GM23338 (cell line): ENCODE data around the gene PUDP. TPM values are rescaled to one million over a fixed set of nuclear protein-coding genes. Genes with fewer than 3 reads are reported as not detected.

ENCODE experiments used
- ATAC-seq: fragments of 200-7000 bp; cut with Tn5 transposase; 3 replicates; pipeline ENCODE4 v1.9.1; 2020
- DNase-seq: peaks from one replicate; pipeline ENCODE4 v3.0.0-alpha.2; 2015; ENCODE audit warnings: low spot score
- H2AFZ ChIP-seq: fragments of 200-600 bp; sonication (generic); 2 replicates; pipeline ENCODE4 v1.8.0; 2016; ENCODE audit warnings: antibody characterized with exemption, mild to moderate bottlenecking, moderate library complexity
- H3F3A ChIP-seq: fragments of 200-600 bp; sonication (generic); replicated peaks from 2 replicates; pipeline ENCODE4 v1.8.0; 2017; ENCODE audit warnings: antibody characterized with exemption, mixed run types, low read depth
- H3K27ac ChIP-seq: fragments of 200-600 bp; sonication (generic); 2 replicates; pipeline ENCODE4 v1.6.1; 2016; ENCODE audit warnings: low read depth
- H3K27me3 ChIP-seq: fragments of 200-600 bp; sonication (generic); 2 replicates; pipeline ENCODE4 v1.8.0; 2016; ENCODE audit warnings: mild to moderate bottlenecking, mixed run types, moderate library complexity; ENCODE audit not compliant: insufficient read depth
- H3K36me3 ChIP-seq: fragments of 200-600 bp; sonication (generic); 2 replicates; pipeline ENCODE4 v1.8.0; 2016; ENCODE audit warnings: mild to moderate bottlenecking; ENCODE audit not compliant: insufficient read depth
- H3K4me1 ChIP-seq: fragments of 200-600 bp; sonication (generic); 2 replicates; pipeline ENCODE4 v1.8.0; 2016; ENCODE audit warnings: mild to moderate bottlenecking, moderate library complexity; ENCODE audit not compliant: insufficient read depth
- H3K4me2 ChIP-seq: fragments of 200-600 bp; sonication (generic); 2 replicates; pipeline ENCODE4 v1.7.1; 2017; ENCODE audit warnings: mixed run types
- H3K4me3 ChIP-seq: fragments of 200-600 bp; sonication (generic); 2 replicates; pipeline ENCODE4 v1.6.1; 2016; ENCODE audit warnings: mixed run types
- H3K79me2 ChIP-seq: fragments of 200-600 bp; sonication (generic); replicated peaks from 2 replicates; pipeline ENCODE4 v1.8.0; 2017; ENCODE audit warnings: mild to moderate bottlenecking; ENCODE audit not compliant: insufficient read depth
- H3K9me2 ChIP-seq: fragments of 200-600 bp; sonication (generic); 2 replicates; pipeline ENCODE4 v1.8.0; 2017; ENCODE audit not compliant: insufficient read depth
- H4K20me1 ChIP-seq: fragments of 200-600 bp; sonication (generic); replicated peaks from 2 replicates; pipeline ENCODE4 v1.8.0; 2017; ENCODE audit warnings: mild to moderate bottlenecking; ENCODE audit not compliant: insufficient read depth
- H3K27ac Mint-ChIP-seq: 2 replicates; pipeline ENCODE4 v1.8.0; 2020; ENCODE audit warnings: inconsistent platforms, mild to moderate bottlenecking, moderate library complexity, mixed read lengths
- H3K27me3 Mint-ChIP-seq: 3 replicates; pipeline ENCODE4 v1.8.0; 2022; ENCODE audit warnings: low read depth, mild to moderate bottlenecking, moderate library complexity, mixed read lengths, inconsistent platforms; ENCODE audit not compliant: insufficient read depth, poor library complexity
- H3K36me3 Mint-ChIP-seq: 3 replicates; pipeline ENCODE4 v1.8.0; 2021; ENCODE audit warnings: low read depth, mild to moderate bottlenecking, inconsistent platforms, moderate library complexity, mixed read lengths
- H3K4me1 Mint-ChIP-seq: 3 replicates; pipeline ENCODE4 v1.8.0; 2020; ENCODE audit warnings: mild to moderate bottlenecking, inconsistent platforms, mixed read lengths
- H3K4me3 Mint-ChIP-seq: 3 replicates; pipeline ENCODE4 v1.8.0; 2021; ENCODE audit warnings: moderate library complexity, mild to moderate bottlenecking, inconsistent platforms, mixed read lengths
- H3K9me3 Mint-ChIP-seq: 3 replicates; pipeline ENCODE4 v1.8.0; 2020; ENCODE audit warnings: moderate library complexity, mild to moderate bottlenecking, inconsistent platforms, mixed read lengths
- CREB1 ChIP-seq: fragments of 250-450 bp; sonication (Bioruptor Pico); IDR thresholded peaks from 2 replicates; pipeline ENCODE4 v1.5.0; 2020; ENCODE audit warnings: low read depth, mild to moderate bottlenecking, moderate library complexity
- EZH2 ChIP-seq: fragments of 200-600 bp; sonication (generic); IDR thresholded peaks from one replicate; pipeline ENCODE4 v1.8.0; 2017; ENCODE audit warnings: antibody characterized with exemption, mild to moderate bottlenecking, low read depth; ENCODE audit not compliant: unreplicated experiment
- EZH2phosphoT487 ChIP-seq: fragments of 200-600 bp; sonication (generic); IDR thresholded peaks from one replicate; pipeline ENCODE4 v1.8.1; 2018; ENCODE audit warnings: antibody characterized with exemption; ENCODE audit not compliant: unreplicated experiment
- JUNB ChIP-seq: IDR thresholded peaks from one replicate; pipeline ENCODE4 v1.6.1; 2016; ENCODE audit warnings: antibody characterized with exemption; ENCODE audit not compliant: unreplicated experiment
- NANOG ChIP-seq: IDR thresholded peaks from 2 replicates; pipeline ENCODE4 v1.6.1; 2016; ENCODE audit warnings: antibody characterized with exemption, borderline replicate concordance
- POLR2AphosphoS5 ChIP-seq: IDR thresholded peaks from 2 replicates; pipeline ENCODE4 v1.6.1; 2016; ENCODE audit warnings: antibody characterized with exemption, low read depth
- STAT1 ChIP-seq: IDR thresholded peaks from one replicate; pipeline ENCODE4 v1.6.1; 2016; ENCODE audit warnings: antibody characterized with exemption; ENCODE audit not compliant: unreplicated experiment
- ZNF331 ChIP-seq: fragments of 250-450 bp; sonication (Bioruptor Pico); IDR thresholded peaks from 2 replicates; pipeline ENCODE4 v1.5.0; 2020; ENCODE audit warnings: low read depth, mild to moderate bottlenecking, moderate library complexity
- polyA plus RNA-seq: library from polyadenylated mRNA; unstranded; fragments of >200 nt; fragmentation: Nextera tagmentation; extraction: Ambion mirVana; gene quantifications from 2 replicates; pipeline ENCODE4 v1.2.1, GENCODE V29; 2016
- total RNA-seq: library from RNA; depleted of rRNA; stranded (reverse); fragments of >200 nt; shearing (Covaris generic); gene quantifications from 2 replicates; pipeline ENCODE4 v1.2.3, GENCODE V29; 2014
- TF ChIP-seq, protein P1 (sequence below), 2 experiments: fragments of 200-600 bp in 1 of 2; sonication (generic) in 1 of 2; conservative IDR thresholded peaks; 2 replicates each; pipeline versions ENCODE4 v1.5.1 to v1.6.1; 2016 to 2017; ENCODE audit warnings: antibody characterized with exemption in 2 of 2, low read depth in 2 of 2, mild to moderate bottlenecking in 2 of 2, moderate library complexity in 1 of 2
- TF ChIP-seq, protein P2 (sequence below): fragments of 250-450 bp; sonication (Bioruptor Pico); IDR thresholded peaks from 2 replicates; pipeline ENCODE4 v1.5.0; 2020; ENCODE audit warnings: mild to moderate bottlenecking, moderate library complexity

Gene PUDP
- total and polyA plus RNA-seq, 2 experiments from 2014 or later, result 17.2 to 22.4 TPM

DNA sequence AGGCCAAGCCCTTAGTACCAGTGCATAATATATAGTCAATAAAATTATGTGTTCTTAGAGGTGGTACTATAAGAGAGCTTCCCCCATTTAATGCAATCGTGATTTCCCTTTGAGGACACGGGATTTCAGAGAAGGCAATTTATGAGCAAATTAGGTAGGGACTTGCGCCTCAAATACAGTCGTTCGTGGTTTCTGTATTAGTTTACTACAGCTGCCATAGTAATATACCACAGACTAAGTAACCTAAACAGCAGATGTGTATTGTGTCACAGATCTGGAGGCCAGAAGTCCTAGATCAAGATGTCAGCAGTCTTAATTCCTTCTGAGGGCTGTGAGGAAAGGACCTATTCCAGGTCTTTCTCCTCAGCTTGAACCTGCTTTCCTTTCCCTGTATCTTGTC lies 1.5 kb upstream of the PUDP start:
- no peak overlapping the region for H3K4me2 ChIP-seq
- no peaks in the 10 kb centered on the region for H4K20me1 ChIP-seq
- no peak overlapping the region for H2AFZ ChIP-seq
- no peaks in the 10 kb centered on the region for H3K9me3 Mint-ChIP-seq
- H3K4me3 ChIP-seq, result no peak overlapping the region
- peaks cover 12% of the 10 kb centered on the region for H3K4me1 Mint-ChIP-seq
- TF ChIP-seq POLR2AphosphoS5 (no peak), JUNB (no peak), ZNF331 (no peak), CREB1 (CRISPR knock-in tag) (no peak), EZH2 (no peak), EZH2phosphoT487 (no peak), STAT1 (no peak)
- TF ChIP-seq, protein P1, sequence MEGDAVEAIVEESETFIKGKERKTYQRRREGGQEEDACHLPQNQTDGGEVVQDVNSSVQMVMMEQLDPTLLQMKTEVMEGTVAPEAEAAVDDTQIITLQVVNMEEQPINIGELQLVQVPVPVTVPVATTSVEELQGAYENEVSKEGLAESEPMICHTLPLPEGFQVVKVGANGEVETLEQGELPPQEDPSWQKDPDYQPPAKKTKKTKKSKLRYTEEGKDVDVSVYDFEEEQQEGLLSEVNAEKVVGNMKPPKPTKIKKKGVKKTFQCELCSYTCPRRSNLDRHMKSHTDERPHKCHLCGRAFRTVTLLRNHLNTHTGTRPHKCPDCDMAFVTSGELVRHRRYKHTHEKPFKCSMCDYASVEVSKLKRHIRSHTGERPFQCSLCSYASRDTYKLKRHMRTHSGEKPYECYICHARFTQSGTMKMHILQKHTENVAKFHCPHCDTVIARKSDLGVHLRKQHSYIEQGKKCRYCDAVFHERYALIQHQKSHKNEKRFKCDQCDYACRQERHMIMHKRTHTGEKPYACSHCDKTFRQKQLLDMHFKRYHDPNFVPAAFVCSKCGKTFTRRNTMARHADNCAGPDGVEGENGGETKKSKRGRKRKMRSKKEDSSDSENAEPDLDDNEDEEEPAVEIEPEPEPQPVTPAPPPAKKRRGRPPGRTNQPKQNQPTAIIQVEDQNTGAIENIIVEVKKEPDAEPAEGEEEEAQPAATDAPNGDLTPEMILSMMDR (conservative IDR thresholded peaks at IDR 0.05; ENCODE audit: low read depth in 2 of 2), result no peak
- H3F3A ChIP-seq, result no peaks in the 10 kb centered on the region
- no peaks in the 10 kb centered on the region for H3K9me2 ChIP-seq
- peaks cover 6% of the 10 kb centered on the region for H3K27me3 Mint-ChIP-seq
- ATAC-seq, result no peak
- no peaks in the 10 kb centered on the region for H3K27me3 ChIP-seq
- DNase-seq, result no peak
- H3K27ac Mint-ChIP-seq, result no peak overlapping the region
- no peaks in the 10 kb centered on the region for H3K36me3 ChIP-seq
- H3K4me3 Mint-ChIP-seq, result no peak overlapping the region
- peaks cover 19% of the 10 kb centered on the region for H3K79me2 ChIP-seq
- H3K4me1 ChIP-seq, result no peaks in the 10 kb centered on the region
- no peak overlapping the region for H3K27ac ChIP-seq
- no peaks in the 10 kb centered on the region; the same call in 2 of the 3 replicates for H3K36me3 Mint-ChIP-seq

DNA sequence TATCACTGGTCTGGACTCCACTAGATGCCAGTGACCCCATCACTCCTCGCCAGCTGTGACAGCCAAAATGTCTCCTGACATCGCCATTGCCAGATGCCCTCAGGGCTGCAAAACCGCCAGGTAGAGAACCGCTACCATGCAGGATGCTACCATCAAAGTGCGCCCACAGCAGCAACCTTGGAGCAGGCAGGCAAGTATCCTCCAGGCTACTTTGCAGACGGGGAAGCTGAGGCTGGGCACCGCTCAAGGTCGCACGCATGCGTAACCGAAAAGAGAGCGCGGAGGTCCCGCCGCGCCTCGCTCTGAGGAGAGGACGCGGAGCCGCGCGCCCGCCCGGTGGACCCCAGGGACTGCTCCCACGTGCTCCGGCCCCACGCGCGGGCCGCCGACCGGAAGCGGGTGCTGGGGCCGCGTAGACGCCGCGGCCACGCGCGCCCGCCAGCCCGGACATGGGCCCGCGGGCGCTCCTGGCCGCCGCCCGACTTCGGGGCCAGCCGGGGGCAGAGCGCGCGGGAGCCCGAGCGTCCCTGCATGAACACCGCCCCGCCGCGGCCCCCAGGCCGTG lies 458 bp downstream of the PUDP start, which contains the start of gene STS:
Gene STS, plus strand, starts transcription at position 300 of the 565 bp plus-strand sequence. CDS start 105,488 bp downstream, outside the sequence.
- H2AFZ ChIP-seq, result peak within 1 kb of the TSS; percentile 96; the same call in 1 of the 2 replicates
- peak; percentile 29 for DNase-seq
- 0 out of 2 replicates have a peak within 1 kb of the TSS, but pooled peaks have one; percentile 72 for H3K27ac ChIP-seq
- Mint-ChIP-seq H3K4me1 (peaks cover 5% of the 10 kb centered on the region), H3K4me3 (peak within 1 kb of the TSS; percentile 79), H3K27me3 (peaks cover 6% of the 10 kb centered on the region), H3K27ac (no peak within 1 kb of the TSS), H3K9me3 (no peaks in the 10 kb centered on the region), H3K36me3 (no peaks in the 10 kb centered on the region; the same call in 2 of the 3 replicates)
- H3K27me3 ChIP-seq, result no peaks in the 10 kb centered on the region
- TF ChIP-seq, protein P2, sequence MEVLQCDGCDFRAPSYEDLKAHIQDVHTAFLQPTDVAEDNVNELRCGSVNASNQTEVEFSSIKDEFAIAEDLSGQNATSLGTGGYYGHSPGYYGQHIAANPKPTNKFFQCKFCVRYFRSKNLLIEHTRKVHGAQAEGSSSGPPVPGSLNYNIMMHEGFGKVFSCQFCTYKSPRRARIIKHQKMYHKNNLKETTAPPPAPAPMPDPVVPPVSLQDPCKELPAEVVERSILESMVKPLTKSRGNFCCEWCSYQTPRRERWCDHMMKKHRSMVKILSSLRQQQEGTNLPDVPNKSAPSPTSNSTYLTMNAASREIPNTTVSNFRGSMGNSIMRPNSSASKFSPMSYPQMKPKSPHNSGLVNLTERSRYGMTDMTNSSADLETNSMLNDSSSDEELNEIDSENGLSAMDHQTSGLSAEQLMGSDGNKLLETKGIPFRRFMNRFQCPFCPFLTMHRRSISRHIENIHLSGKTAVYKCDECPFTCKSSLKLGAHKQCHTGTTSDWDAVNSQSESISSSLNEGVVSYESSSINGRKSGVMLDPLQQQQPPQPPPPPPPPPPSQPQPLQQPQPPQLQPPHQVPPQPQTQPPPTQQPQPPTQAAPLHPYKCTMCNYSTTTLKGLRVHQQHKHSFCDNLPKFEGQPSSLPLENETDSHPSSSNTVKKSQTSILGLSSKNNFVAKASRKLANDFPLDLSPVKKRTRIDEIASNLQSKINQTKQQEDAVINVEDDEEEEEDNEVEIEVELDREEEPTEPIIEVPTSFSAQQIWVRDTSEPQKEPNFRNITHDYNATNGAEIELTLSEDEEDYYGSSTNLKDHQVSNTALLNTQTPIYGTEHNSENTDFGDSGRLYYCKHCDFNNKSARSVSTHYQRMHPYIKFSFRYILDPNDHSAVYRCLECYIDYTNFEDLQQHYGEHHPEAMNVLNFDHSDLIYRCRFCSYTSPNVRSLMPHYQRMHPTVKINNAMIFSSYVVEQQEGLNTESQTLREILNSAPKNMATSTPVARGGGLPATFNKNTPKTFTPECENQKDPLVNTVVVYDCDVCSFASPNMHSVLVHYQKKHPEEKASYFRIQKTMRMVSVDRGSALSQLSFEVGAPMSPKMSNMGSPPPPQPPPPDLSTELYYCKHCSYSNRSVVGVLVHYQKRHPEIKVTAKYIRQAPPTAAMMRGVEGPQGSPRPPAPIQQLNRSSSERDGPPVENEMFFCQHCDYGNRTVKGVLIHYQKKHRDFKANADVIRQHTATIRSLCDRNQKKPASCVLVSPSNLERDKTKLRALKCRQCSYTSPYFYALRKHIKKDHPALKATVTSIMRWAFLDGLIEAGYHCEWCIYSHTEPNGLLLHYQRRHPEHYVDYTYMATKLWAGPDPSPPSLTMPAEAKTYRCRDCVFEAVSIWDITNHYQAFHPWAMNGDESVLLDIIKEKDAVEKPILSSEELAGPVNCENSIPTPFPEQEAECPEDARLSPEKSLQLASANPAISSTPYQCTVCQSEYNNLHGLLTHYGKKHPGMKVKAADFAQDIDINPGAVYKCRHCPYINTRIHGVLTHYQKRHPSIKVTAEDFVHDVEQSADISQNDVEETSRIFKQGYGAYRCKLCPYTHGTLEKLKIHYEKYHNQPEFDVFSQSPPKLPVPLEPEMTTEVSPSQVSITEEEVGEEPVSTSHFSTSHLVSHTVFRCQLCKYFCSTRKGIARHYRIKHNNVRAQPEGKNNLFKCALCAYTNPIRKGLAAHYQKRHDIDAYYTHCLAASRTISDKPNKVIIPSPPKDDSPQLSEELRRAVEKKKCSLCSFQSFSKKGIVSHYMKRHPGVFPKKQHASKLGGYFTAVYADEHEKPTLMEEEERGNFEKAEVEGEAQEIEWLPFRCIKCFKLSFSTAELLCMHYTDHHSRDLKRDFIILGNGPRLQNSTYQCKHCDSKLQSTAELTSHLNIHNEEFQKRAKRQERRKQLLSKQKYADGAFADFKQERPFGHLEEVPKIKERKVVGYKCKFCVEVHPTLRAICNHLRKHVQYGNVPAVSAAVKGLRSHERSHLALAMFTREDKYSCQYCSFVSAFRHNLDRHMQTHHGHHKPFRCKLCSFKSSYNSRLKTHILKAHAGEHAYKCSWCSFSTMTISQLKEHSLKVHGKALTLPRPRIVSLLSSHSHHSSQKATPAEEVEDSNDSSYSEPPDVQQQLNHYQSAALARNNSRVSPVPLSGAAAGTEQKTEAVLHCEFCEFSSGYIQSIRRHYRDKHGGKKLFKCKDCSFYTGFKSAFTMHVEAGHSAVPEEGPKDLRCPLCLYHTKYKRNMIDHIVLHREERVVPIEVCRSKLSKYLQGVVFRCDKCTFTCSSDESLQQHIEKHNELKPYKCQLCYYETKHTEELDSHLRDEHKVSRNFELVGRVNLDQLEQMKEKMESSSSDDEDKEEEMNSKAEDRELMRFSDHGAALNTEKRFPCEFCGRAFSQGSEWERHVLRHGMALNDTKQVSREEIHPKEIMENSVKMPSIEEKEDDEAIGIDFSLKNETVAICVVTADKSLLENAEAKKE (CRISPR knock-in tag), result no peak
- no peak for TF ChIP-seq EZH2
- no peak for TF ChIP-seq NANOG
- no peak for TF ChIP-seq STAT1
- H3K4me1 ChIP-seq, result no peaks in the 10 kb centered on the region
- no peaks in the 10 kb centered on the region for H3K36me3 ChIP-seq
- ATAC-seq, result peak; percentile 62
- H3K4me2 ChIP-seq, result peak within 1 kb of the TSS; percentile 84
- H4K20me1 ChIP-seq, result no peaks in the 10 kb centered on the region
- H3F3A ChIP-seq, result no peaks in the 10 kb centered on the region
- peak within 1 kb of the TSS; percentile 84 for H3K4me3 ChIP-seq
- H3K9me2 ChIP-seq, result no peaks in the 10 kb centered on the region
- H3K79me2 ChIP-seq, result peaks cover 23% of the 10 kb centered on the region
